Trophoblast cell (in vitro differentiated cells and primary cell): ENCODE results near the gene FAM168A.

Source experiments
- DNase-seq, 2 donors: peaks; one replicate each; pipeline ENCODE4 v3.0.0-alpha.2; 2016
- H2AFZ ChIP-seq: 2 replicates; pipeline ENCODE4 v1.6.1; 2013; ENCODE audit warnings: low read length, moderate library complexity, mild to moderate bottlenecking; ENCODE audit not compliant: insufficient read depth, poor library complexity
- H2AK5ac ChIP-seq: 2 replicates; pipeline ENCODE4 v1.6.1; 2013; ENCODE audit warnings: mild to moderate bottlenecking, low read length
- H2BK120ac ChIP-seq: 2 replicates; pipeline ENCODE4 v1.6.1; 2013; ENCODE audit warnings: low read length, mild to moderate bottlenecking, moderate library complexity; ENCODE audit not compliant: insufficient read depth, poor library complexity
- H2BK12ac ChIP-seq: 2 replicates; pipeline ENCODE4 v1.6.1; 2013; ENCODE audit warnings: mild to moderate bottlenecking, low read length, moderate library complexity
- H2BK5ac ChIP-seq: 2 replicates; pipeline ENCODE4 v1.6.1; 2013; ENCODE audit warnings: low read length, low read depth, moderate library complexity, mild to moderate bottlenecking; ENCODE audit not compliant: poor library complexity
- H3K14ac ChIP-seq: 2 replicates; pipeline ENCODE4 v1.6.1; 2013; ENCODE audit warnings: mild to moderate bottlenecking, low read length
- H3K18ac ChIP-seq: 2 replicates; pipeline ENCODE4 v1.6.1; 2013; ENCODE audit warnings: mild to moderate bottlenecking, low read length
- H3K23ac ChIP-seq: 2 replicates; pipeline ENCODE4 v1.6.1; 2013; ENCODE audit warnings: low read length
- H3K27ac ChIP-seq: 2 replicates; pipeline ENCODE4 v1.5.1; 2013; ENCODE audit warnings: low read depth, mild to moderate bottlenecking, inconsistent platforms, low read length, moderate library complexity
- H3K27me3 ChIP-seq: 2 replicates; pipeline ENCODE4 v1.6.1; 2013; ENCODE audit warnings: inconsistent platforms, mild to moderate bottlenecking, low read length, moderate library complexity; ENCODE audit not compliant: insufficient read depth
- H3K36me3 ChIP-seq, 2 experiments: 1 replicate in 1 of 2; 2 replicates in 1 of 2; pipeline ENCODE4 v1.6.1; 2013; ENCODE audit warnings: low read length in 2 of 2, mild to moderate bottlenecking in 2 of 2, moderate library complexity in 1 of 2; ENCODE audit not compliant: insufficient read depth in 2 of 2, control insufficient read depth in 1 of 2
- H3K4ac ChIP-seq: 2 replicates; pipeline ENCODE4 v1.6.1; 2013; ENCODE audit warnings: low read depth, mild to moderate bottlenecking, low read length, moderate library complexity
- H3K4me1 ChIP-seq, 2 experiments: 1 replicate in 1 of 2; 2 replicates in 1 of 2; pipeline ENCODE4 v1.6.1; 2013; ENCODE audit warnings: low read length in 2 of 2, mild to moderate bottlenecking in 2 of 2, moderate library complexity in 1 of 2; ENCODE audit not compliant: insufficient read depth in 2 of 2, control insufficient read depth in 1 of 2
- H3K4me2 ChIP-seq: 2 replicates; pipeline ENCODE4 v1.6.1; 2013; ENCODE audit warnings: inconsistent platforms, mild to moderate bottlenecking, low read length, moderate library complexity
- H3K4me3 ChIP-seq: 2 replicates; pipeline ENCODE4 v1.5.1; 2013; ENCODE audit warnings: mild to moderate bottlenecking, low read depth, low read length, inconsistent platforms
- H3K79me1 ChIP-seq: one replicate; pipeline ENCODE4 v1.6.1; 2013; ENCODE audit warnings: low read length
- H3K79me2 ChIP-seq: 2 replicates; pipeline ENCODE4 v1.6.1; 2013; ENCODE audit warnings: low read length, mild to moderate bottlenecking; ENCODE audit not compliant: control insufficient read depth, insufficient read depth, poor library complexity
- H3K9ac ChIP-seq: 2 replicates; pipeline ENCODE4 v1.6.1; 2013; ENCODE audit warnings: mild to moderate bottlenecking, low read length
- H3K9me3 ChIP-seq: 2 replicates; pipeline ENCODE4 v1.6.1; 2013; ENCODE audit warnings: low read depth, mild to moderate bottlenecking, control low read depth, inconsistent platforms, low read length; ENCODE audit not compliant: insufficient read depth
- H4K12ac ChIP-seq: 2 replicates; pipeline ENCODE4 v1.6.1; 2013; ENCODE audit warnings: low read depth, mild to moderate bottlenecking, low read length, moderate library complexity
- H4K8ac ChIP-seq: 2 replicates; pipeline ENCODE4 v1.6.1; 2013; ENCODE audit warnings: low read depth, mild to moderate bottlenecking, low read length, moderate library complexity
- H4K91ac ChIP-seq: one replicate; pipeline ENCODE4 v1.6.1; 2013; ENCODE audit warnings: low read depth, mild to moderate bottlenecking, low read length, moderate library complexity
- WGBS: extraction: QIAGEN DNeasy Blood & Tissue Kit; methylation state at CpG from one replicate; pipeline ENCODE4 v1.1.7; 2013; ENCODE audit warnings: missing lambda C conversion rate; ENCODE audit not compliant: insufficient read length, insufficient coverage; ENCODE audit errors: extremely low coverage; 5-methylcytosine and 5-hydroxymethylcytosine counted together

The FAM168A gene

GRCh38 chr11:73366265-73366610 is 231.7 kb downstream of the FAM168A start:
- Histone ChIP-seq H4K12ac (no peak overlapping the region), H2BK12ac (no peak overlapping the region), H4K91ac (no peak overlapping the region), H3K4me1 (no peaks in the 10 kb centered on the region), H3K4me2 (no peak overlapping the region), H3K27ac (no peak overlapping the region), H3K79me2 (no peaks in the 10 kb centered on the region), H3K36me3 (peaks cover 61 to 73% of the 10 kb centered on the region in 2 experiments), H2BK120ac (no peak overlapping the region), H3K14ac (no peak overlapping the region), H2BK5ac (no peak overlapping the region), H2AK5ac (no peak overlapping the region), H3K9ac (no peak overlapping the region), H4K8ac (no peak overlapping the region), H3K79me1 (no peaks in the 10 kb centered on the region), H3K9me3 (peaks cover 8% of the 10 kb centered on the region), H3K18ac (no peak overlapping the region), H3K4me3 (no peak overlapping the region), H3K4ac (no peak overlapping the region), H2AFZ (no peak overlapping the region), H3K27me3 (no peaks in the 10 kb centered on the region), H3K23ac (no peak overlapping the region)
- no peak for DNase-seq
- no CpG with 5 or more reads among the region's 4 CpGs for WGBS

GRCh38 chr11:73365352-73366264 is 232.3 kb downstream of the FAM168A start:
- no peaks in the 10 kb centered on the region for H3K79me1 ChIP-seq
- H3K4me1 ChIP-seq, result no peaks in the 10 kb centered on the region
- no peak overlapping the region for H3K27ac ChIP-seq
- no CpG with 5 or more reads among the region's 24 CpGs for WGBS
- H3K23ac ChIP-seq, result no peak overlapping the region
- H4K8ac ChIP-seq, result no peak overlapping the region
- H2BK120ac ChIP-seq, result no peak overlapping the region
- no peak overlapping the region for H2BK12ac ChIP-seq
- peaks cover 8% of the 10 kb centered on the region for H3K9me3 ChIP-seq
- H3K14ac ChIP-seq, result no peak overlapping the region
- peaks cover 65 to 79% of the 10 kb centered on the region in 2 experiments for H3K36me3 ChIP-seq
- no peak overlapping the region for H2AK5ac ChIP-seq
- no peak for DNase-seq
- no peaks in the 10 kb centered on the region for H3K27me3 ChIP-seq
- no peak overlapping the region for H4K12ac ChIP-seq
- H2BK5ac ChIP-seq, result no peak overlapping the region
- no peak overlapping the region for H2AFZ ChIP-seq
- no peak overlapping the region for H4K91ac ChIP-seq
- no peak overlapping the region for H3K9ac ChIP-seq
- no peak overlapping the region for H3K4me3 ChIP-seq
- no peak overlapping the region for H3K4ac ChIP-seq
- no peak overlapping the region for H3K18ac ChIP-seq
- no peaks in the 10 kb centered on the region for H3K79me2 ChIP-seq
- no peak overlapping the region for H3K4me2 ChIP-seq

GRCh38 chr11:73363147-73363546 is 234.8 kb downstream of the FAM168A start:
- Histone ChIP-seq H2BK120ac (no peak overlapping the region), H3K4ac (no peak overlapping the region), H2BK5ac (no peak overlapping the region), H3K9me3 (peaks cover 7% of the 10 kb centered on the region), H3K23ac (no peak overlapping the region), H3K4me2 (no peak overlapping the region), H4K8ac (no peak overlapping the region), H3K4me3 (no peak overlapping the region), H3K27me3 (no peaks in the 10 kb centered on the region), H4K91ac (no peak overlapping the region), H2AK5ac (no peak overlapping the region), H3K9ac (no peak overlapping the region), H3K14ac (no peak overlapping the region), H2AFZ (no peak overlapping the region), H3K18ac (no peak overlapping the region), H3K36me3 (peaks cover 75 to 90% of the 10 kb centered on the region in 2 experiments), H3K4me1 (no peaks in the 10 kb centered on the region), H4K12ac (no peak overlapping the region), H3K79me1 (no peaks in the 10 kb centered on the region), H2BK12ac (no peak overlapping the region), H3K79me2 (no peaks in the 10 kb centered on the region), H3K27ac (no peak overlapping the region)
- DNase-seq, result no peak
- WGBS, result no CpG with 5 or more reads among the region's 9 CpGs

- H3K4me1 ChIP-seq, result no peaks in the 10 kb centered on the region
- H2BK120ac ChIP-seq, result no peak overlapping the region
- no peaks in the 10 kb centered on the region for H3K27me3 ChIP-seq
- no peak overlapping the region for H3K14ac ChIP-seq
- H4K8ac ChIP-seq, result no peak overlapping the region
- no peak overlapping the region for H3K23ac ChIP-seq
- no peak overlapping the region for H3K18ac ChIP-seq
- H2AFZ ChIP-seq, result no peak overlapping the region
- H3K4me3 ChIP-seq, result peak overlapping the region; percentile 37
- no peak overlapping the region for H2AK5ac ChIP-seq
- no peaks in the 10 kb centered on the region for H3K79me1 ChIP-seq
- H3K79me2 ChIP-seq, result no peaks in the 10 kb centered on the region
- no peak overlapping the region for H3K4me2 ChIP-seq
- no peak overlapping the region for H4K91ac ChIP-seq
- DNase-seq, result peak; percentile 98
- peaks cover 7% of the 10 kb centered on the region for H3K9me3 ChIP-seq
- no peak overlapping the region for H3K27ac ChIP-seq
- no peak overlapping the region for H3K4ac ChIP-seq
- H2BK12ac ChIP-seq, result no peak overlapping the region
- H3K36me3 ChIP-seq, result peaks cover 74 to 89% of the 10 kb centered on the region in 2 experiments
- no peak overlapping the region for H3K9ac ChIP-seq
- no CpG with 5 or more reads among the region's 70 CpGs for WGBS
- no peak overlapping the region for H4K12ac ChIP-seq
- no peak overlapping the region for H2BK5ac ChIP-seq
Measured at GRCh38 chr11:73361953-73362776, 235.7 kb downstream of the FAM168A start.
